CD14-positive monocyte (primary cell): ENCODE measurements around the gene JARID2. TPM values are rescaled to one million over a fixed set of nuclear protein-coding genes. Genes with fewer than 3 reads are reported as not detected.

Source experiments
- DNase-seq, 3 donors: peaks; one replicate each; pipeline ENCODE4 v3.0.0-alpha.2; 2011 to 2022
- H2AFZ ChIP-seq: 2 replicates; pipeline ENCODE4 v1.6.0; 2012; ENCODE audit warnings: mild to moderate bottlenecking, low read depth, low read length, inconsistent platforms; ENCODE audit not compliant: insufficient read depth, poor library complexity, severe bottlenecking
- H3K27ac ChIP-seq, 2 donors: 1 replicate in 1 of 2; 2 replicates in 1 of 2; pipeline ENCODE4 v1.5.1; 2012 to 2013; ENCODE audit warnings: low read length in 2 of 2, control low read depth in 1 of 2, inconsistent platforms in 1 of 2, low read depth in 1 of 2, mild to moderate bottlenecking in 1 of 2
- H3K27me3 ChIP-seq, 2 donors: one replicate each; pipeline versions ENCODE4 v1.6.0 to v1.6.1; 2011 to 2013; ENCODE audit warnings: low read length in 2 of 2; ENCODE audit not compliant: control insufficient read depth in 2 of 2, insufficient read depth in 2 of 2
- H3K36me3 ChIP-seq, 2 donors: replicated peaks in 1 of 2; 1 replicate in 1 of 2; 2 replicates in 1 of 2; pipeline versions ENCODE4 v1.5.1 to v1.6.1; 2012 to 2013; ENCODE audit warnings: low read length in 2 of 2, control low read depth in 1 of 2, inconsistent platforms in 1 of 2, mild to moderate bottlenecking in 1 of 2; ENCODE audit not compliant: insufficient read depth in 2 of 2, control insufficient read depth in 1 of 2
- H3K4me1 ChIP-seq, 2 donors: 1 replicate in 1 of 2; 2 replicates in 1 of 2; pipeline versions ENCODE4 v1.5.1 to v1.6.1; 2012 to 2013; ENCODE audit warnings: low read length in 2 of 2, control low read depth in 1 of 2, inconsistent platforms in 1 of 2, mild to moderate bottlenecking in 1 of 2, moderate library complexity in 1 of 2; ENCODE audit not compliant: insufficient read depth in 2 of 2, control insufficient read depth in 1 of 2
- H3K4me2 ChIP-seq: replicated peaks from 2 replicates; pipeline ENCODE3; 2012; ENCODE audit warnings: low read length, moderate library complexity, mild to moderate bottlenecking; ENCODE audit not compliant: poor library complexity, severe bottlenecking; ENCODE audit errors: extremely low read depth
- H3K4me3 ChIP-seq, 3 experiments: fragments of 200-600 bp in 1 of 3; sonication (generic) in 1 of 3; replicated peaks in 1 of 3; 1 replicate in 2 of 3; 2 replicates in 1 of 3; pipeline ENCODE4 v1.5.1; 2011 to 2013; ENCODE audit warnings: low read length in 3 of 3, mild to moderate bottlenecking in 3 of 3, control low read depth in 2 of 3, low read depth in 2 of 3, inconsistent platforms in 1 of 3, moderate library complexity in 1 of 3
- H3K79me2 ChIP-seq: 2 replicates; pipeline ENCODE4 v1.6.0; 2012; ENCODE audit warnings: mild to moderate bottlenecking, control low read depth, inconsistent platforms, low read length, moderate library complexity; ENCODE audit not compliant: insufficient read depth
- H3K9ac ChIP-seq: 2 replicates; pipeline ENCODE4 v1.6.0; 2017; ENCODE audit warnings: low read length, mild to moderate bottlenecking; ENCODE audit not compliant: insufficient read depth, poor library complexity, severe bottlenecking
- H3K9me3 ChIP-seq, 2 donors: replicated peaks in 1 of 2; 1 replicate in 1 of 2; 2 replicates in 1 of 2; pipeline versions ENCODE4 v1.5.1 to v1.6.1; 2012 to 2013; ENCODE audit warnings: low read length in 2 of 2, control low read depth in 1 of 2; ENCODE audit not compliant: control insufficient read depth in 1 of 2, insufficient read depth in 1 of 2
- H4K20me1 ChIP-seq: 2 replicates; pipeline ENCODE4 v1.6.0; 2012; ENCODE audit warnings: mild to moderate bottlenecking, low read length, control low read depth, moderate library complexity; ENCODE audit not compliant: insufficient read depth
- H3K27ac Mint-ChIP-seq, 7 donors: one replicate each; pipeline ENCODE4 v1.8.0; 2020; ENCODE audit warnings: mild to moderate bottlenecking in 7 of 7, mixed read lengths in 7 of 7, moderate library complexity in 6 of 7, inconsistent platforms in 2 of 7
- H3K27me3 Mint-ChIP-seq, 3 donors: one replicate each; pipeline ENCODE4 v1.8.0; 2021 to 2022; ENCODE audit warnings: low read depth in 3 of 3, mild to moderate bottlenecking in 3 of 3, mixed read lengths in 3 of 3, moderate library complexity in 3 of 3, inconsistent platforms in 1 of 3
- H3K36me3 Mint-ChIP-seq, 2 donors: one replicate each; pipeline ENCODE4 v1.8.0; 2020; ENCODE audit warnings: mixed read lengths in 2 of 2, inconsistent platforms in 1 of 2, mild to moderate bottlenecking in 1 of 2
- H3K4me1 Mint-ChIP-seq: one replicate; pipeline ENCODE4 v1.8.0; 2020; ENCODE audit warnings: mild to moderate bottlenecking, mixed read lengths
- H3K4me3 Mint-ChIP-seq, 2 donors: one replicate each; pipeline ENCODE4 v1.8.0; 2020; ENCODE audit warnings: mild to moderate bottlenecking in 2 of 2, mixed read lengths in 2 of 2, moderate library complexity in 1 of 2
- H3K9me3 Mint-ChIP-seq, 7 donors: one replicate each; pipeline ENCODE4 v1.8.0; 2020 to 2022; ENCODE audit warnings: mixed read lengths in 7 of 7, mild to moderate bottlenecking in 6 of 7, moderate library complexity in 6 of 7, inconsistent platforms in 2 of 7
- WGBS: methylation state at CpG from one replicate; pipeline ENCODE4 v1.1.5; 2013; ENCODE audit warnings: missing lambda C conversion rate; ENCODE audit not compliant: insufficient coverage; 5-methylcytosine and 5-hydroxymethylcytosine counted together
- intact Hi-C, 2 donors: fragments of 100-400 bp; cut with micrococcal nuclease; formaldehyde crosslinking; loops; one replicate each; pipeline versions ENCODE4 v1.15.0 to v1.15.1; 2023
- polyA plus RNA-seq, 3 donors: library from polyadenylated mRNA; depleted of rRNA in 1 of 3; unstranded in 2 of 3; stranded (reverse) in 1 of 3; fragments of 300-500 nt in 2 of 3; fragments of >200 nt in 1 of 3; fragmentation: Illumina TruSeq in 2 of 3; gene quantifications; 1 replicate in 2 of 3; 2 replicates in 1 of 3; pipeline ENCODE4 v1.2.3, GENCODE V29; 2012 to 2021
- TF ChIP-seq, protein P1 (sequence below): fragments of 200-600 bp; IDR thresholded peaks from one replicate; pipeline ENCODE4 v1.8.0; 2022; ENCODE audit warnings: antibody characterized with exemption, mild to moderate bottlenecking

The JARID2 gene
- polyA plus RNA-seq, 3 donors = 6.8 to 17.5 (median 12.5) TPM

DNA sequence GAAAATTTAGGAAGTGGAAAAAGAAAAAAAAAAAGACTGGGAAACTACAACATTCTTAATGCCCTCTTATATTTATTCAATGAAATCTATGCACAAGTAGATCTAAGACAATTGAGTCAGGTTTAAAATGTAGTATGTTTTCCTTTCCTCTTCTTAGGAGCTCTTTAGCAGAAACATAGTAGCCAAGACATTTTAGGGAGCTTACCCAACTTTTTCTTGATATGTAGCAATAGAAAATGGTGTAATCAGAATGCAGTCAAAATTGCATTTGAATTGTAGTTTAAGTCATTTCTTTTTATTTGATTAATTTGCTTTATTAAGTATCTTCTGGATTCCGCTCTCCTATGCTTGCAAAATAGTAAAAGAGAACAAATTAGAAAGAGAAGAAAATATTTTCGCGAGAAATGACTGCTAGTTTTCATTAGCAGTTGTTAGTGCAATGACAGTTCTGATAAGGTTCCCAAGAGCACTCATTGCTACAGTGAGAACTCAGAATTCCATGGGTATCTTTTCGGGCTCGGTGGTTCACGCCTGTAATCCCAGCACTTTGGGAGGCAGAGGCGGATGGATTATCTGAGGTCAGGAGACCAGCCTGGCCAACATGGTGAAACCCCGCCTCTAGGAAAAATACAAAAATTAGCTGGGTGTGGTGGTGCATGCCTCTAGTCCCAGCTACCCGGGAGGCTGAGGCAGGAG lies 52.2 kb downstream of the JARID2 start:
- no peaks in the 10 kb centered on the region for H3K27me3 Mint-ChIP-seq
- peak overlapping the region; percentile 46 to 89 (median 84) for H3K27ac Mint-ChIP-seq
- no peak overlapping the region for H3K9ac ChIP-seq
- H3K36me3 Mint-ChIP-seq = peaks cover 27 to 33% of the 10 kb centered on the region in 2 donors
- H3K27me3 ChIP-seq = no peaks in the 10 kb centered on the region
- TF ChIP-seq, protein P1, sequence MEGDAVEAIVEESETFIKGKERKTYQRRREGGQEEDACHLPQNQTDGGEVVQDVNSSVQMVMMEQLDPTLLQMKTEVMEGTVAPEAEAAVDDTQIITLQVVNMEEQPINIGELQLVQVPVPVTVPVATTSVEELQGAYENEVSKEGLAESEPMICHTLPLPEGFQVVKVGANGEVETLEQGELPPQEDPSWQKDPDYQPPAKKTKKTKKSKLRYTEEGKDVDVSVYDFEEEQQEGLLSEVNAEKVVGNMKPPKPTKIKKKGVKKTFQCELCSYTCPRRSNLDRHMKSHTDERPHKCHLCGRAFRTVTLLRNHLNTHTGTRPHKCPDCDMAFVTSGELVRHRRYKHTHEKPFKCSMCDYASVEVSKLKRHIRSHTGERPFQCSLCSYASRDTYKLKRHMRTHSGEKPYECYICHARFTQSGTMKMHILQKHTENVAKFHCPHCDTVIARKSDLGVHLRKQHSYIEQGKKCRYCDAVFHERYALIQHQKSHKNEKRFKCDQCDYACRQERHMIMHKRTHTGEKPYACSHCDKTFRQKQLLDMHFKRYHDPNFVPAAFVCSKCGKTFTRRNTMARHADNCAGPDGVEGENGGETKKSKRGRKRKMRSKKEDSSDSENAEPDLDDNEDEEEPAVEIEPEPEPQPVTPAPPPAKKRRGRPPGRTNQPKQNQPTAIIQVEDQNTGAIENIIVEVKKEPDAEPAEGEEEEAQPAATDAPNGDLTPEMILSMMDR = no peak
- H3K79me2 ChIP-seq = peaks cover 100% of the 10 kb centered on the region
- peak overlapping the region in 1 of 2 donors; percentile 71 for H3K27ac ChIP-seq
- H3K4me2 ChIP-seq = peak overlapping the region; percentile 48
- intact Hi-C loops = loop anchor here in 1 of 2 donors (5.0 kb wide), 2 partner anchors 34 to 41 kb away; no protein-coding TSS in a partner anchor
- WGBS = 89% methylated on average over 5 of the region's 9 CpGs
- H3K4me3 ChIP-seq = peak overlapping the region in 1 of 3 experiments; percentile 27
- no peaks in the 10 kb centered on the region for H3K9me3 Mint-ChIP-seq
- no peaks in the 10 kb centered on the region for H3K9me3 ChIP-seq
- H3K4me3 Mint-ChIP-seq = peak overlapping the region; percentile 16 to 39
- H4K20me1 ChIP-seq = peaks cover 100% of the 10 kb centered on the region
- H3K4me1 Mint-ChIP-seq = peaks cover 88% of the 10 kb centered on the region
- peak in 2 of 3 donors; percentile 41 to 47 for DNase-seq
- peaks cover 0 to under 1% of the 10 kb centered on the region in 2 donors for H3K36me3 ChIP-seq
- no peak overlapping the region for H2AFZ ChIP-seq
- H3K4me1 ChIP-seq = peaks cover 66 to 88% of the 10 kb centered on the region in 2 donors

DNA sequence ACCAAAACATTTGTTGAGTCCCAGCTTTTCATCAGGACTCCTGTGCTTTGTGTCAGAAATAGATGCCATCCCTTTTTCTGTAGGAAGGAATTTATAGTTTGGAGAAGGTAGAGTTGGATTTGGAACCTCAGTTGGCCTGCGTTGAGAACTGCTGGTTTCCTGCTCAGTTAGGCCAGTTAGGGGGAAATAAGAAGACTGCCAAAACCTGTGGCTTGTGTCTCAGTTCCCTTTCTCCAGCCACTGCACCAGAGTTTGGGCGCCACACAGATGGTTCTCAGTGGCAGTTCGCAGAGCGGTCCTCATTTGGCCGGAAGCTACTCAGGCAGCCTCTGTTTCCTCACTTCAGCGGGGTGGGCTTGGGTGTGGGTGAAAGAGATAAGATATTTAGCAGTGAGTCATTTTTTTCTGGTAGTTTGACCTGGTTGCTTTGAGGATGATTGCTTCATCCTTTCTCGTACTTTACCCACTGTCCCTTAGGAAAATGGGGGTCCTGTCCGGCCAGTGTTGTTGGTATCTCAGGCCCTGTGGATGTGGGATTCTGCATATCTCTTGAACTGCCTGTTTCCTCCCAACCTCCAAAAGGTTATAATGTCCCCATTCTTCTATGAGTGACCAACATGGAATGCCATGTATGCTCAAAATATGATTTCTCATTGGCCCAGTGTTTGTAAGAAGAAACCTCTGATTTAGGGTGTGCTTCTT lies 53.7 kb downstream of the JARID2 start:
- peak overlapping the region; percentile 52 to 58 for H3K4me3 Mint-ChIP-seq
- H3K4me3 ChIP-seq = peak overlapping the region in 1 of 3 experiments; percentile 42
- DNase-seq = peak; percentile 46 to 72 (median 60)
- H3K27ac ChIP-seq = peak overlapping the region; percentile 22 to 60
- H3K9ac ChIP-seq = no peak overlapping the region
- H3K4me1 Mint-ChIP-seq = peaks cover 85% of the 10 kb centered on the region
- H3K27ac Mint-ChIP-seq = peak overlapping the region; percentile 70 to 89 (median 84)
- H3K4me1 ChIP-seq = peaks cover 60 to 84% of the 10 kb centered on the region in 2 donors
- H3K36me3 ChIP-seq = peaks cover 0 to 3% of the 10 kb centered on the region in 2 donors
- H3K4me2 ChIP-seq = peak overlapping the region; percentile 40
- peaks cover 100% of the 10 kb centered on the region for H4K20me1 ChIP-seq
- H3K9me3 ChIP-seq = no peaks in the 10 kb centered on the region
- TF ChIP-seq, protein P1 = no peak
- intact Hi-C loops = loop anchor here (5.0 to 10.0 kb wide), 3 partner anchors 33 to 55 kb away; no protein-coding TSS in a partner anchor
- no peaks in the 10 kb centered on the region for H3K27me3 ChIP-seq
- no peaks in the 10 kb centered on the region for H3K9me3 Mint-ChIP-seq
- peaks cover 100% of the 10 kb centered on the region for H3K79me2 ChIP-seq
- H3K36me3 Mint-ChIP-seq = peaks cover 19 to 29% of the 10 kb centered on the region in 2 donors
- WGBS = 0% methylated on average over 5 of the region's 8 CpGs
- H3K27me3 Mint-ChIP-seq = no peaks in the 10 kb centered on the region
- no peak overlapping the region for H2AFZ ChIP-seq
